ENCODE results near the gene TNRC6B.
"Not testable (repeated sequence)": the region's sequence is repeated elsewhere in the genome, so short reads cannot be mapped to it uniquely, and the experiment has no call there.

Gene TNRC6B

DNA sequence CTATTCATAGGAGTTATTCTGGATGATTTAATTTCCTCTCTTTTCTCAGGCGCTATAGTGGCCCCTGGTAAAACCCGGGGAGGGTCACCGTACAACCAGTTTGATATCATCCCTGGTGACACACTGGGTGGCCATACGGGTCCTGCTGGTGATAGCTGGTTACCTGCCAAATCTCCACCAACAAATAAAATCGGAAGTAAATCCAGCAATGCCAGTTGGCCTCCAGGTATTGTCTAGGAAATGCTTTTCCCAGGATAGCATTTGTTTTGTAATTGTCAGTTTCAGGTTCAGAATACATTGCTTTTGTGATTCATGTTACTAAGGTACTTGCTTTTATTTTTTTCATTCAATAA, 133.0 kb downstream of the TNRC6B start:
- DNase-seq (ENCODE audit: low spot score), result no peak
- TF ChIP-seq, protein P1, sequence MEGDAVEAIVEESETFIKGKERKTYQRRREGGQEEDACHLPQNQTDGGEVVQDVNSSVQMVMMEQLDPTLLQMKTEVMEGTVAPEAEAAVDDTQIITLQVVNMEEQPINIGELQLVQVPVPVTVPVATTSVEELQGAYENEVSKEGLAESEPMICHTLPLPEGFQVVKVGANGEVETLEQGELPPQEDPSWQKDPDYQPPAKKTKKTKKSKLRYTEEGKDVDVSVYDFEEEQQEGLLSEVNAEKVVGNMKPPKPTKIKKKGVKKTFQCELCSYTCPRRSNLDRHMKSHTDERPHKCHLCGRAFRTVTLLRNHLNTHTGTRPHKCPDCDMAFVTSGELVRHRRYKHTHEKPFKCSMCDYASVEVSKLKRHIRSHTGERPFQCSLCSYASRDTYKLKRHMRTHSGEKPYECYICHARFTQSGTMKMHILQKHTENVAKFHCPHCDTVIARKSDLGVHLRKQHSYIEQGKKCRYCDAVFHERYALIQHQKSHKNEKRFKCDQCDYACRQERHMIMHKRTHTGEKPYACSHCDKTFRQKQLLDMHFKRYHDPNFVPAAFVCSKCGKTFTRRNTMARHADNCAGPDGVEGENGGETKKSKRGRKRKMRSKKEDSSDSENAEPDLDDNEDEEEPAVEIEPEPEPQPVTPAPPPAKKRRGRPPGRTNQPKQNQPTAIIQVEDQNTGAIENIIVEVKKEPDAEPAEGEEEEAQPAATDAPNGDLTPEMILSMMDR (IDR thresholded peaks at IDR 0.05; ENCODE audit: borderline replicate concordance, control extremely low read depth, extremely low read depth, insufficient read depth, missing control alignments), result no peak
- in situ Hi-C loops (cut with MboI; ENCODE audit: low sequenced_read_pairs, unreplicated experiment), result no loop called here

DNA sequence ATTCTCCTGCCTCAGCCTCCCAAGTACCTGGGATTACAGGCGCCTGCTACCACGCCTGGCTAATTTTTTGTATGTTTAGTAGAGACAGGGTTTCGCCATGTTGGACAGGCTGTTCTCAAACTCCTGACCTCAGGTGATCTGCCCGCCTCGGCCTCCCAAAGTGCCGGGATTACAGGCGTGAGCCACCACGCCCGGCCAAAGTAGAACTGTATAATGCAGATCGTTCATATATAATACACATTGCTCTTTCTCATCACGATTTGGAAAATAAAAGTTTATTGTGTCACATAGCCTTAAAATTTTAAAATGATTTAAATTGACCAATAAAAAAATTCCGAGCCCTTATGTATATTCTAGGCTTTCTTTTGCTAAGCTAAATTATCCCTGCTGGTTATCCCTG, 133.9 kb downstream of the TNRC6B start:
- in situ Hi-C loops (cut with MboI; ENCODE audit: low sequenced_read_pairs, unreplicated experiment); DNase-seq (ENCODE audit: low spot score): not testable (repeated sequence)

- TF ChIP-seq, protein P1 (IDR thresholded peaks at IDR 0.05; ENCODE audit: borderline replicate concordance, control extremely low read depth, extremely low read depth, insufficient read depth, missing control alignments), result no peak
- DNase-seq (ENCODE audit: low spot score), result no peak
- in situ Hi-C loops (cut with MboI; ENCODE audit: low sequenced_read_pairs, unreplicated experiment), result no loop called here
Measured at GRCh38 chr22:40312050-40312449, 134.3 kb downstream of the TNRC6B start.

DNA sequence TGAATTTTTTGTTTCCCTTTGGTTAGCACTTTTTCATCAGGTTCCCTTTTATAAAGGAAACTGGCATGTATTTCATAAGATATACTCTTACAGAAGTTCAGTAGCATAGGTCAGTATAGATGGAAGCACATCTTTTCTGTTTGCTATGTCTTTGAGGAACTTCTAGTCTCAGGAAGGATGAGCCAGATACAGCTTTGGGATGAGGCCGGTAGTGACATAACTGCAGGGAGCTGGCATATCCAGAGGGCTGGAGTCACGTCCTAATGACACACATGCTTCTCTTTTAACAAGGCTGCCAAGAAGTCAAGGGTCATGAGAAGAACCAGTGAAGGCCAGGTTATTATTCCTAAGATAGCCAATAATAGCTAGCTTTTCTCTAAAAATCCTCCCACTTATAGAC, 135.3 kb downstream of the TNRC6B start:
- in situ Hi-C loops (cut with MboI; ENCODE audit: low sequenced_read_pairs, unreplicated experiment), result no loop called here
- DNase-seq (ENCODE audit: low spot score), result no peak
- TF ChIP-seq, protein P1 (IDR thresholded peaks at IDR 0.05; ENCODE audit: borderline replicate concordance, control extremely low read depth, extremely low read depth, insufficient read depth, missing control alignments), result no peak

GRCh38 chr22:40314041-40314440, 136.3 kb downstream of the TNRC6B start:
- in situ Hi-C loops (cut with MboI; ENCODE audit: low sequenced_read_pairs, unreplicated experiment), result no loop called here
- no peak for DNase-seq (ENCODE audit: low spot score)
- TF ChIP-seq, protein P1 (IDR thresholded peaks at IDR 0.05; ENCODE audit: borderline replicate concordance, control extremely low read depth, extremely low read depth, insufficient read depth, missing control alignments), result no peak

DNA sequence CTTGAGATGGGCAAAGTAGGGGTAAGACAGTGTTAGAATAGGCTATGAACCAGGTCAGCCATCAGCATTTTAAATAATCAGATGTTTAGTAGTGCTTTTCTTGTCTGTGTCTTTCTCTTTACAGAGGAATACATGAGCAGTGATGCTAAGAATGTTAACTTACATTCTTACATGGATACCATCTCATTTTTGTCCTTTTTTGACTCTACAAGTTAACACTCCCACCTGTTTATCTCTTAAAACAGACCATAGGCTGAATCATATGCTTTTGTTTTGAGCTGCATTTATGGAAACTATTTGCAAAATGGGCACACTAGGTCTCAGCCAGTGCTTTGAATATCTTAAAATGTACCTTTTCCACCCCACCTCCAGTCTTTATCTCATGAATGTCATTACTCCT, 143.0 kb downstream of the TNRC6B start:
- no peak for DNase-seq (ENCODE audit: low spot score)
- TF ChIP-seq, protein P1 (IDR thresholded peaks at IDR 0.05; ENCODE audit: borderline replicate concordance, control extremely low read depth, extremely low read depth, insufficient read depth, missing control alignments), result no peak
- in situ Hi-C loops (cut with MboI; ENCODE audit: low sequenced_read_pairs, unreplicated experiment), result no loop called here

DNA sequence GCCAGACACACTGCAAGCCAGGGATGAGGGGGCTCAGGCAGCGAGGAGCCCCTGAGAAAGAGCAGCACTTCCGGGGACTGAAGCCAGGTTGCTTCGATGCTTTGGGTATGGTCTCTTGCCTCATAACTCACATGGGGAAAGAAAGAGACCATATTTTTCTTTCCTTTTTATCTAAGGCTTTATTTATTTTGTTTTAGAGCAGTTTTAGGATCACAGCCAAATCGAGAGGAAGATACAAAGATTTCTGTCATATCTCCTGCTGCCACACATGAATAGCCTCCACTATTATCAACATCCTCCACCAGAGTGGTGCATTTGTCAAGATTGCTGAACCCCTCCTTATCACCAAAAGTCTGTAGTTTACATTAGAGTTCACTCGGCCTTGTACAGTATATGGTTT, 144.3 kb downstream of the TNRC6B start:
- in situ Hi-C loops (cut with MboI; ENCODE audit: low sequenced_read_pairs, unreplicated experiment), result no loop called here
- no peak for DNase-seq (ENCODE audit: low spot score)
- TF ChIP-seq, protein P1 (IDR thresholded peaks at IDR 0.05; ENCODE audit: borderline replicate concordance, control extremely low read depth, extremely low read depth, insufficient read depth, missing control alignments), result no peak
